CD14-positive monocyte (primary cell): ENCODE results near the gene USP34. TPM values are rescaled to one million over a fixed set of nuclear protein-coding genes. Genes with fewer than 3 reads are reported as not detected.
A peak's percentile ranks its signal among the peaks of the same experiment; 100 is the strongest.

Source experiments
- DNase-seq, 3 donors: peaks; one replicate each; pipeline ENCODE4 v3.0.0-alpha.2; 2011 to 2022
- H2AFZ ChIP-seq: 2 replicates; pipeline ENCODE4 v1.6.0; 2012; ENCODE audit warnings: mild to moderate bottlenecking, low read depth, low read length, inconsistent platforms; ENCODE audit not compliant: insufficient read depth, poor library complexity, severe bottlenecking
- H3K27ac ChIP-seq, 2 donors: 1 replicate in 1 of 2; 2 replicates in 1 of 2; pipeline ENCODE4 v1.5.1; 2012 to 2013; ENCODE audit warnings: low read length in 2 of 2, control low read depth in 1 of 2, inconsistent platforms in 1 of 2, low read depth in 1 of 2, mild to moderate bottlenecking in 1 of 2
- H3K27me3 ChIP-seq, 2 donors: one replicate each; pipeline versions ENCODE4 v1.6.0 to v1.6.1; 2011 to 2013; ENCODE audit warnings: low read length in 2 of 2; ENCODE audit not compliant: control insufficient read depth in 2 of 2, insufficient read depth in 2 of 2
- H3K36me3 ChIP-seq, 2 donors: replicated peaks in 1 of 2; 1 replicate in 1 of 2; 2 replicates in 1 of 2; pipeline versions ENCODE4 v1.5.1 to v1.6.1; 2012 to 2013; ENCODE audit warnings: low read length in 2 of 2, control low read depth in 1 of 2, inconsistent platforms in 1 of 2, mild to moderate bottlenecking in 1 of 2; ENCODE audit not compliant: insufficient read depth in 2 of 2, control insufficient read depth in 1 of 2
- H3K4me1 ChIP-seq, 2 donors: 1 replicate in 1 of 2; 2 replicates in 1 of 2; pipeline versions ENCODE4 v1.5.1 to v1.6.1; 2012 to 2013; ENCODE audit warnings: low read length in 2 of 2, control low read depth in 1 of 2, inconsistent platforms in 1 of 2, mild to moderate bottlenecking in 1 of 2, moderate library complexity in 1 of 2; ENCODE audit not compliant: insufficient read depth in 2 of 2, control insufficient read depth in 1 of 2
- H3K4me2 ChIP-seq: replicated peaks from 2 replicates; pipeline ENCODE3; 2012; ENCODE audit warnings: low read length, moderate library complexity, mild to moderate bottlenecking; ENCODE audit not compliant: poor library complexity, severe bottlenecking; ENCODE audit errors: extremely low read depth
- H3K4me3 ChIP-seq, 3 experiments: fragments of 200-600 bp in 1 of 3; sonication (generic) in 1 of 3; replicated peaks in 1 of 3; 1 replicate in 2 of 3; 2 replicates in 1 of 3; pipeline ENCODE4 v1.5.1; 2011 to 2013; ENCODE audit warnings: low read length in 3 of 3, mild to moderate bottlenecking in 3 of 3, control low read depth in 2 of 3, low read depth in 2 of 3, inconsistent platforms in 1 of 3, moderate library complexity in 1 of 3
- H3K79me2 ChIP-seq: 2 replicates; pipeline ENCODE4 v1.6.0; 2012; ENCODE audit warnings: mild to moderate bottlenecking, control low read depth, inconsistent platforms, low read length, moderate library complexity; ENCODE audit not compliant: insufficient read depth
- H3K9ac ChIP-seq: 2 replicates; pipeline ENCODE4 v1.6.0; 2017; ENCODE audit warnings: low read length, mild to moderate bottlenecking; ENCODE audit not compliant: insufficient read depth, poor library complexity, severe bottlenecking
- H3K9me3 ChIP-seq, 2 donors: replicated peaks in 1 of 2; 1 replicate in 1 of 2; 2 replicates in 1 of 2; pipeline versions ENCODE4 v1.5.1 to v1.6.1; 2012 to 2013; ENCODE audit warnings: low read length in 2 of 2, control low read depth in 1 of 2; ENCODE audit not compliant: control insufficient read depth in 1 of 2, insufficient read depth in 1 of 2
- H4K20me1 ChIP-seq: 2 replicates; pipeline ENCODE4 v1.6.0; 2012; ENCODE audit warnings: mild to moderate bottlenecking, low read length, control low read depth, moderate library complexity; ENCODE audit not compliant: insufficient read depth
- H3K27ac Mint-ChIP-seq, 7 donors: one replicate each; pipeline ENCODE4 v1.8.0; 2020; ENCODE audit warnings: mild to moderate bottlenecking in 7 of 7, mixed read lengths in 7 of 7, moderate library complexity in 6 of 7, inconsistent platforms in 2 of 7
- H3K27me3 Mint-ChIP-seq, 3 donors: one replicate each; pipeline ENCODE4 v1.8.0; 2021 to 2022; ENCODE audit warnings: low read depth in 3 of 3, mild to moderate bottlenecking in 3 of 3, mixed read lengths in 3 of 3, moderate library complexity in 3 of 3, inconsistent platforms in 1 of 3
- H3K36me3 Mint-ChIP-seq, 2 donors: one replicate each; pipeline ENCODE4 v1.8.0; 2020; ENCODE audit warnings: mixed read lengths in 2 of 2, inconsistent platforms in 1 of 2, mild to moderate bottlenecking in 1 of 2
- H3K4me1 Mint-ChIP-seq: one replicate; pipeline ENCODE4 v1.8.0; 2020; ENCODE audit warnings: mild to moderate bottlenecking, mixed read lengths
- H3K4me3 Mint-ChIP-seq, 2 donors: one replicate each; pipeline ENCODE4 v1.8.0; 2020; ENCODE audit warnings: mild to moderate bottlenecking in 2 of 2, mixed read lengths in 2 of 2, moderate library complexity in 1 of 2
- H3K9me3 Mint-ChIP-seq, 7 donors: one replicate each; pipeline ENCODE4 v1.8.0; 2020 to 2022; ENCODE audit warnings: mixed read lengths in 7 of 7, mild to moderate bottlenecking in 6 of 7, moderate library complexity in 6 of 7, inconsistent platforms in 2 of 7
- CTCF ChIP-seq: fragments of 200-600 bp; IDR thresholded peaks from one replicate; pipeline ENCODE4 v1.8.0; 2022; ENCODE audit warnings: antibody characterized with exemption, mild to moderate bottlenecking
- WGBS: methylation state at CpG from one replicate; pipeline ENCODE4 v1.1.5; 2013; ENCODE audit warnings: missing lambda C conversion rate; ENCODE audit not compliant: insufficient coverage; 5-methylcytosine and 5-hydroxymethylcytosine counted together
- intact Hi-C, 2 donors: fragments of 100-400 bp; cut with micrococcal nuclease; formaldehyde crosslinking; loops; one replicate each; pipeline versions ENCODE4 v1.15.0 to v1.15.1; 2023
- polyA plus RNA-seq, 3 donors: library from polyadenylated mRNA; depleted of rRNA in 1 of 3; unstranded in 2 of 3; stranded (reverse) in 1 of 3; fragments of 300-500 nt in 2 of 3; fragments of >200 nt in 1 of 3; fragmentation: Illumina TruSeq in 2 of 3; gene quantifications; 1 replicate in 2 of 3; 2 replicates in 1 of 3; pipeline ENCODE4 v1.2.3, GENCODE V29; 2012 to 2021

The USP34 gene
- polyA plus RNA-seq, 3 donors, result 2.8 to 47.2 (median 5.9) TPM

- Histone ChIP-seq H3K9me3 (no peaks in the 10 kb centered on the region), H3K4me3 (no peak overlapping the region), H3K4me2 (no peak overlapping the region), H3K27me3 (no peaks in the 10 kb centered on the region), H3K4me1 (peaks cover 26 to 45% of the 10 kb centered on the region in 2 donors), H3K79me2 (peaks cover 89% of the 10 kb centered on the region), H3K36me3 (peaks cover 2 to 4% of the 10 kb centered on the region in 2 donors), H4K20me1 (peaks cover 92% of the 10 kb centered on the region), H2AFZ (no peak overlapping the region), H3K9ac (no peak overlapping the region), H3K27ac (peak overlapping the region in 1 of 2 donors; percentile 55)
- Mint-ChIP-seq H3K36me3 (peaks cover 6 to 11% of the 10 kb centered on the region in 2 donors), H3K4me1 (peaks cover 62% of the 10 kb centered on the region), H3K27me3 (peaks cover 0 to 1% (median 1%) of the 10 kb centered on the region in 3 donors), H3K27ac (no peak overlapping the region), H3K9me3 (no peaks in the 10 kb centered on the region), H3K4me3 (no peak overlapping the region)
- intact Hi-C loops, result loop anchor here in 1 of 2 donors (10.0 kb wide), 1 partner anchor 111 kb away; the partner anchor contains the start of gene XPO1
- TF ChIP-seq CTCF, result no peak
- WGBS, result no CpG with 5 or more reads among the region's 3 CpGs
- DNase-seq, result no peak
These were observed 47.2 kb downstream of the USP34 start for GRCh38 chr2:61423714-61424113.

GRCh38 chr2:61421611-61422010 lies 49.3 kb downstream of the USP34 start:
- WGBS, result no CpG with 5 or more reads among the region's 9 CpGs
- Histone ChIP-seq H4K20me1 (peaks cover 84% of the 10 kb centered on the region), H3K79me2 (peaks cover 73% of the 10 kb centered on the region), H3K27ac (peak overlapping the region in 1 of 2 donors; percentile 55), H3K9me3 (no peaks in the 10 kb centered on the region), H3K4me1 (peaks cover 20 to 34% of the 10 kb centered on the region in 2 donors), H3K27me3 (no peaks in the 10 kb centered on the region), H3K4me3 (no peak overlapping the region), H2AFZ (no peak overlapping the region), H3K9ac (no peak overlapping the region), H3K36me3 (peaks cover 2 to 19% of the 10 kb centered on the region in 2 donors), H3K4me2 (no peak overlapping the region)
- Mint-ChIP-seq H3K36me3 (peaks cover 10 to 16% of the 10 kb centered on the region in 2 donors), H3K9me3 (no peaks in the 10 kb centered on the region), H3K4me3 (no peak overlapping the region), H3K27ac (peak overlapping the region in 6 of 7 donors; percentile 42 to 73 (median 58)), H3K4me1 (peaks cover 48% of the 10 kb centered on the region), H3K27me3 (peaks cover 0 to 1% (median 1%) of the 10 kb centered on the region in 3 donors)
- no peak for TF ChIP-seq CTCF
- no peak for DNase-seq
- intact Hi-C loops, result loop anchor here in 1 of 2 donors (10.0 kb wide), 1 partner anchor 113 kb away; the partner anchor contains the start of gene XPO1
